CD4-positive, alpha-beta T cell treated with Interleukin-4 for 1 hour (primary cell): Measurements from ENCODE around the gene ATG101.

Source experiments
- DNase-seq, 2 donors: peaks; one replicate each; pipeline ENCODE4 v3.0.0-alpha.2; 2020 to 2022

Gene ATG101

DNA sequence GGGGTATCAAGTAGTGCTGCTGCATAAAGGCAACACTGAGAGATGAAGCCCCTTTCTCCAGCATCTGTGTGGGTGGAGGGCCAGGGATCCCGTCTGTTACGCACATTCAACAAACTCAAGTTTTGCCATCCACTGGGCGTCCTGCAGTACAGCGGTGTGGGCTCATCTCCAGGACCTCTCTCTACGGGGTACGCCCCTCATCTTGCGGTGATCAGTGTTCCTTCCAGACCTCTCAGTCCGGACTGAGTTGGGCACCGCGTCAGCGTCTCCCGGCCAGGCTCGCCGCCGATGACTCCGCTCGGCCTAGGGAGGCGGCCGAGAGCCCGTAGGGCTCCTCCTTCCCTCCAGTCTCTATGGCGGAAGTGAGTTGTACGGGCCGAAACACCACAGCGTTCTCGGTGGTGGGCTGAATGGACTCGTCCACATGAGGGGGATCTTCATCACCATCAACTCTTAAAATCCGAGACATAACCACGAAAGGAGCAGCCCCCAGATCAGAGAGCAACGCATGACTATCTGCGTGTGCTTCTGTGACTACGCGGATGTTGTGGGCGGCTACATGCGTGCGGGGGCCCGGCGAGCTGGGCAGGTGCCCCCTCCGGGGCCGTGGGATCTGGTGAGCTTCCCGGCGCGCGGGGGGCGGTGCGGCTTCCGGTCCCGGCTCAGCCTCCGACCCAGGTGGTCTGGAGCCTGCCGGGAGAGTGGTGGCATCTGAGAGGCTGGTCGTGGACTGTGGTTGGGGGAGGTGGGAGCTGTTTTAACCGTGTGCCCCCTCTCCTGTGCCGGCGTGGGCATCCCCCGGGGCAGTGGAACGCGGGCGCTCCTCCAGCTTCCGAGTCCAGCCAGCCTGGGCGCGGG, at the start of gene ATG101:
Gene ATG101 (plus strand): TSS at position 652 of the 858 bp plus-strand sequence. CDS start 3,673 bp downstream, outside the sequence.
- peak; percentile 90 to 93 for DNase-seq

DNA sequence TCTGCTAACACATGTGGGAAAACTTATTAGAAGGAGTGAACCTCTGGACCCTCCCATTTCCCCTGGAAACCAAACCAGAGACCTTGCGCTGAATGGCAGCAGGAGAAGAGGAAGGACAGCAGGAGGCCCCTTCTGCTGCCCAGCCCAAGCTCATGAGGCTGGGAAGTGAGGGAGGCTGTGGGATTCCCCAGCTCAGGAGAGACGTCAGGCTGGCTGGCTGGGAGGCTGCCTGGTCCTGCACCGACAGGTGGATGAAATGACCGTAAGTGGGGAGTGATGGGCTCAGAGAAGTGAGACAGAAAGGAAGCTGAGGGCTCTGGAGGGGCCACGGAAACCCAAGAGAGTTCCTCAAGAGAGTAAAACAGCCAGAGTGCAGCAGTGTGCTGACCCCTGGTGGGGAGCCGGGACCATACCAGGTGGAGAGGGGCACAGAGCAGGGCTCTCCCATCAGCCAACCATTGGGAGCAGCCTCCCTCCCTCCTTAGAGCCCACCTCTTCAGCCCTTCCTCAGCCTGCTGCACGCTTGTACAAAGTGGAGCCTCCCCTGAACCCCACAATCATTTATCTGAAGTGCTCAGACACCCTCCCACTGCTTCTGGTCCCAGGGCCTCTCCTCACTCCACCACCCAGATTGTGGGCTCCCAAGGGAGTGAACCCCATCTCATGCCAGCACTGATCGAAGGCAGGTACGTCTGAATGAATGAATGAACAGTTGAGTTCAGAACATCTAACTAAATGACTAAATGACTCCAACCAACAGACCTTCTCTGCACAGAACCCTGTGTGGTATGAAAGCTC, 49.0 kb upstream of the ATG101 start:
- peak; percentile 72 to 79 for DNase-seq

DNA sequence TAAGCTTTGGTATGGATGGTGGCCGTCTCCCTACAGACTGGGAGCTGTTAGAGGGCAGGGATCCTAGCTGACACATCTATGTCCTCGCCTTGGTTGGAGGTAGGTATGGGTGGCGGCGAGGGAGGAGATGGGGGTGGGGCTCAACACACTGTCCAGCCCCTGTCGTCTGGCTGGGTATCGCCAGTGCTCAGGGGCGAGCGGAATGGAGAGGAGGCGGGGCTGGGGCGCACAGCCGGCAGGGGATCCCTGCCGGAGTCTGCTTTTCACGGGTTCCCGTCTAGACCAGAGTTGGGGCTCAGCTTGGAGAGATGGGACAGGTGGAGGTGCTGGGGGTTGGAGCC, 47.0 kb upstream of the ATG101 start:
- no peak for DNase-seq

DNA sequence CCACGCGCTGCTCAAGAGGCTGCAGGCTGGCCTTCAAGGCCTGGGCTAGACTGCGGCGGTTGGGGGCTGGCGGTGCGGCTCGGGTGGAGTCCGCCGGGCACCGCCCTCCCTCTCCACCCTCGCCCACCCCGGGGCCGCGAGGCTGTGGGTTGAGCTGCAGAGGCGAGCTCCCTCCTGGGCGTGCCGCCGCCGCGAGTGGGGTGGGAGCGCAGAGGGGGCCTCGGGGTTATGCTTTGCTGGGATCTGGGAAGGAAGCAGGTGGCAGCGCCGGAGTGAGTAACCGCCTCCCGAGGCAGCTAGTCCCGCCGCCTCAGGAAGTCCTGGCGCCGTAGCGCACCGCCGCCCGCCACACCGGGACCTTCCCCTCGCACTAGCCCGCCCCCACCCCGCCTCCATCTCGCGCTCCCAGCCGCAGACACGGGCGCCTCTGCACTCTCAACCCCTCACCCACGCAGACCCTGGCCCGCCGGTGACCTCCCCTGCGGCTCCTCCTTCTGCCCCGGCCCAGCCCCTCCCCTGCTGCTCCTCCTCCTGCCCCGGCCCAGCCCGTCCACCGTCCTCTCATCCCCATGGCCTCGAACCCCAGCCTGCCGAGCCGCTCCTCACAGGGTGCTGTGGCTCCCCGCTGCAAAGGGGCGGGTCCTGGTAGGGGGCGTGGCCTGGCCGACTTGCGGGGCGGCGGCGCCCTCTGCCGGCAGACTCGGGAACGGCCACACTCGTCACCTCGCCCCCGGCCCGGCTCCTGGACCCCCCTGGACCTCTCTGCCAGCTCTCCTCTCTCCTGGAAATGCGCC, 46.4 kb upstream of the ATG101 start:
- peak; percentile 88 to 90 for DNase-seq

DNA sequence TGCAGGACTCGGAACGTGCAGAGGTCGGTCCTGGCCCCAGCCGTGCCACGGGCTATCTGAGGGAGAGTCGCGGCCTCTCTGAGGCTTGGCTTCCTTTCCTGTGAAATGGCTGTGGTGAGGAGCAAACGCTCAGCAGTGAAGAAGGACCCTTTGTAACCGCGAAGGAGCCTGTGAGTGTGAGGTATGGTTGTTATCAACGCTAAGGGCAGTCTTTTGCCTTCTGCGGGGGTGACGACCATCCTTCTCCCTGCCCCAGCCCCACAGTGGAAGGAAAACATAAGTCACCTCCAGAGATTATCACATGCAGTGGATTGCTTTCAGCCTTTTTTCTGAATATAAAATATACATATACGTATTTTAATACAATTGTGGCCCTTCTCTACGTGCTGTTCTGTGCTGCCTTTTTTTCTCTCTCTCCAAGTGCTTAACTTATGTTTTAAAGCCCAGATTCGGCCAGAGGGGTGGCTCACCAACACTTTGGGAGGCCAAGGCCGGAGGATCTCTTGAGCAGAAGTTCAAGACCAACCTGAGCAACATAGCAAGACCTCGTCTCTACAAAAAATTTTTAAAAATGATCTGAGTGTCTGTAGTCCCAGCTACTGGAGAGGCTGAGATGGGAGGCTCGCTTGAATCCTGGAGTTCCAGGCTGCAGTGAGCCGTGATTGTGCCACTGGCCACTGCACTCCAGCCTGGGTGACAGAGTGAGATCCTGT, 45.6 kb upstream of the ATG101 start:
- DNase-seq = no peak

DNA sequence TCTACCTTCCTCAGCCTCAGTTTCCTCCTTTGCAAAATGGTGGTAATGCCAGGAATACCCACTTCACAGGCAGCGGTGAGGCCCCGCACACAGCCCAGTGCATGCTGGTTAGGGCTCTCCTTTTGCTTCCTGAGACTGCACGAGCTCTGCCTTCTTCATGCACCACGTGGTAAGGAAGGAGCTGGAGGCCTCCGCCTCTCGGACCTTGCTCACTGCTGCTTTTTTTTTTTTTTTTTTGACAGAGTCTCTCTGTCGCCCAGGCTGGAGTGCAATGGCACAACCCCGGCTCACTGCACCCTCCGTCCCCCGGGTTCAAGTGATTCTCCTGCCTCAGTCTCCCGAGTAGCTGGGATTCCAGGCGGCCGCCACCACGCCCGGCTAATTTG, 44.9 kb upstream of the ATG101 start:
- DNase-seq = peak; percentile 52 to 55

DNA sequence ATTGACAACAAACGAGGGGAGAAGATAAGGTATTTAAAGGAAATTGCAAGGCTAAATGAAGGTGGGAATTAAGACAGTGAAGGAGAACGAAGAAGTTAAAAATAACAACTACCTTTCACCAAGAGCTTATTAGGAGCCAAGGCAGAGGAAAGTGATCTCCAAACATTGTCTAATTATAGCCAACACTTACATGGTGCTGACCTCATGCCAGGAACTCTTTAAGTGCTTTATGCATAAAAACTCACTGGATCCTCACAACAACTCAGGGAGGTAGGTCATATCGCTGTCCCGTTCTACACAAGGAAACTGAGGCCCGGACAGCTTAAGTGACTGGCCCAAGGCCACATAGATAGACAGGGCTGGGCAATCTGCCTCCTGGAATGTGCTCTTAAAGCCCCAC, 43.5 kb upstream of the ATG101 start:
- no peak for DNase-seq

GRCh38 chr12:52027085-52027843, 42.5 kb upstream of the ATG101 start:
- no peak for DNase-seq

GRCh38 chr12:52029685-52030084, 40.1 kb upstream of the ATG101 start:
- no peak for DNase-seq

- no peak for DNase-seq
Measured at GRCh38 chr12:52032446-52032803, 37.4 kb upstream of the ATG101 start.

GRCh38 chr12:52032804-52033445, 36.9 kb upstream of the ATG101 start:
- peak; percentile 92 to 95 for DNase-seq

DNA sequence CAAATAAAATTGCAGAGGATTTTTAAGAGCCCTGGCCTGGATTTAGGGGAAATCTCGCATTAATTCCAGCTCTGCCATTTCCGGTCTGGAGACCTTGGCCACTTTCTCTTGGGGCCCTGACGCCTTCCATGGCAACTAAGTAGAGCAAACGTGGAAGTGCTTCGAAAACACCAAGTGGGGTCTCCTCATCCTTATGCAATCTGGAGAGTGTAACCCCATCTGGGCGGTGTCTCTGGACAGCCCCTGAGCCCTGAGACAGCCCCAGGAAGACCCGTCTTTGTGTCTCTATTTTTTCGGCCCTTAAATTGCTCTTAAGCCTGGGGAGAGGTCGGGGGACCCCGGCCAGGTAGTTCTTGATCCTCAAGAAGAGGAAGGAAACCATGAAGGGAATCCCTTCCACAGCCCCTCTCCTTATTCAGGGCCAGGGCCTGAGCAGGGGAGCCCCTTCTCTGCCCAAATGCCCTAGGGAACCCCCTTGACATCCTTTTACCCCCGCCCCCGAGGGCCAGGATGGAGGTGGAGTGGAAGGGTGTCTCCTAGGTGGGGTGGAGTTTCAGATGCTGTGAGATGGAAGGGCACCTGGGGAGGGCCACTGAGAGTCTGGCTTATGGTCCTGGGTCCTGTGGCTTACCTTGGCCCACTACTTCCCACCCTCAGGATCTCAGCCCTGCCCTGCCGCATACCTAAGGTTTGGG, 36.2 kb upstream of the ATG101 start:
- no peak for DNase-seq

DNA sequence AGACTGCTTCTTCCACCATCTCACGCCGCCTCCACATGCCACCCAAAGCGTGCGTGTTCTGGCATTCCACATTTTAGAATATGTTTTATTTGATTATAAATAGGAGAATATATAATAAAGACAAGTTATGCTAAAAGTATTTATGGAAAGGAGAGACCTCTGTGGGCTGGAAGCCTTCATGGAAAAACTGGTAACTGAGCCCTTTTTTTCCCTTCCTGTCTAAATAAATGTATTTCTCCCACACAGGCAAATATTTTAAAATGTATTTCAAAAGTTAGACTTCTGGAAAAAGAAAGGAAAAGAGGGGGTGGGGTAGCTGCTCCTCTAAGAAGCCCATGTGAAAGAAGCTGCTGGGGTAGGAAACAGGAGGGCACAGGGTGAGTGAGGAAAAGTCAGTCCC, 34.6 kb upstream of the ATG101 start:
- DNase-seq = no peak

DNA sequence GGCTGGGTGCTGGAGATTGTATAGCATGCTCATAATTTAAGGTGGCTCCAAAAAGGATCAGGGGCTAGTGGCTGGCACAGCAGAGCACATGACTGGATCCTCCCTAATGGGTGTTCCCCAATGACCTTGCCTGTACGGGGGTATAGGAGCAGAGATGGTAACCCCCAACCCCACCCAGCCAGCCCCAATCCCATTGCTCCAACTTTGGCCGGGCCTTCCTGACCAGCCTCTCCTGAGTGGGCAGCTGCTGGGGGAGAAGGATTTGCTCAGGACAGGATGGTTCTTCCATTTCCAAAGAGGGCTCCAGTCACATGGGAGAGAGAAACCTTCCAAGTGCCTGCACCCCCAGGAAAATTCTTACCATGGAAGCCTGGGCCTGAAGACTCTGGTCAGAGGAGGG, 33.9 kb upstream of the ATG101 start:
- no peak for DNase-seq

GRCh38 chr12:52036587-52037171, 33.1 kb upstream of the ATG101 start:
- peak; percentile 94 to 95 for DNase-seq

- no peak for DNase-seq
Measured at GRCh38 chr12:52037248-52037861, 32.4 kb upstream of the ATG101 start.

DNA sequence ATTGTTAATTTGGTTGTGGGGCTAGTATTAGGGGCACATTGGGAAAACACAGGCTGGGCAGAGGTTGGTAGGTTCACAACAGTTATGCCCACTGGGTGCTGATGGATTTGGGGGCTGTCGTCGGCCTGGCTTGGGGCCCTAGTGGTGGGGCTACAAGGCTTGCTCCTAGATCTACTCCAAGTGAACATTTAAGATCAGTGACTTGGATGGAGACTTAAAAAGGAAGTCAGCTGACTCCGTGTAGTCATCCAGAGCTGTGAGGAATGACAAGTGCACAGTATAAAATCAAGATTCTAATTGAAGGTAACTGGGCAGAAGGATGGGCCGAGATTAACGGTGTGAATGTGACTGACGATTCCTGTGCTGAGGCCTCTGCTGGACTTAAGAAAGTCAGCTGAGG, 31.3 kb upstream of the ATG101 start:
- no peak for DNase-seq

DNA sequence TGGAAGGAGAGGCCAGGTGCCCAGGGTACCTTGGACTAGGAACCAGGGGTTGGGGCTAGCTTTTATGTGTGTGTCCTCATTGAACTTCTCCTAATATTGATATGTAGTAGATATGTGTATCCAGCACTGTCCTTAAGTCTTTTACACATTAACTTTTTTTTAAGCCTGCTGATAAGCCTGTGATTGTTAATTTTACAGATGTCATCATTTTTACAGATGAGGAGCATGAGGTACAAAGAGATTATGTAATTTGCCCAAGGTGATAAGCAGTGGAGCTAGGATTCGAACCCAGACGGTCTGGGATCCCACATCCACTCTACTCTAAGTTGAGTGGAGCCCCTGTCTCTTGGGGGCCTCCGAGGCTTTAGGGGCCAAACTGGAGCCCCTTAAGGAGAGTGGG, 28.7 kb upstream of the ATG101 start:
- no peak for DNase-seq

GRCh38 chr12:52041695-52042123, 28.1 kb upstream of the ATG101 start:
- peak; percentile 80 to 84 for DNase-seq
